Activated CD4-positive, alpha-beta T cell treated with anti-CD3 and anti-CD28 coated beads for 36 hours (primary cell): ENCODE measurements around the gene CLASP1. TPM values are rescaled to one million over a fixed set of nuclear protein-coding genes. Genes with fewer than 3 reads are reported as not detected.

Experiments used
- ATAC-seq: fragments of 200-7000 bp; cut with Tn5 transposase; one replicate; pipeline ENCODE4 v1.10.0; 2021; ENCODE audit warnings: mild to moderate bottlenecking, moderate library complexity
- CTCF ChIA-PET: fragments of 350-600 bp; sonication (Branson Sonifier 250); formaldehyde crosslinking; loops from one replicate; lab custom pipeline; 2021; ENCODE audit warnings: antibody characterized with exemption; lab: Charles Lee
- POLR2A ChIA-PET: fragments of 350-600 bp; sonication (Branson Sonifier 250); formaldehyde crosslinking; loops from one replicate; lab custom pipeline; 2021; ENCODE audit warnings: antibody characterized with exemption, inconsistent platforms; lab: Charles Lee
- DNase-seq: peaks from one replicate; pipeline ENCODE4 v3.0.0-alpha.2; 2020
- H3K27ac Mint-ChIP-seq: one replicate; pipeline ENCODE4 v1.8.0; 2021; ENCODE audit warnings: mixed read lengths
- H3K27me3 Mint-ChIP-seq: one replicate; pipeline ENCODE4 v1.8.0; 2021; ENCODE audit warnings: mixed read lengths
- H3K36me3 Mint-ChIP-seq: one replicate; pipeline ENCODE4 v1.8.0; 2021; ENCODE audit warnings: low read depth, mixed read lengths
- H3K4me1 Mint-ChIP-seq: one replicate; pipeline ENCODE4 v1.8.0; 2021; ENCODE audit warnings: mixed read lengths
- H3K4me3 Mint-ChIP-seq: one replicate; pipeline ENCODE4 v1.8.0; 2021; ENCODE audit warnings: mild to moderate bottlenecking, moderate library complexity, mixed read lengths
- H3K9me3 Mint-ChIP-seq: one replicate; pipeline ENCODE4 v1.8.0; 2021; ENCODE audit warnings: low read depth, mixed read lengths
- intact Hi-C, 2 experiments: fragments of 100-400 bp; cut with DNase I in 1 of 2; cut with micrococcal nuclease in 1 of 2; formaldehyde crosslinking; loops; one replicate each; pipeline versions ENCODE4 v1.14.2 to v1.15.1; 2022 to 2024; cut with DNase I, micrococcal nuclease
- total RNA-seq, 2 experiments: library from RNA; stranded (reverse); gene quantifications; one replicate each; pipeline ENCODE4 v1.2.3, GENCODE V29; 2021

Gene CLASP1
- total RNA-seq, 2 experiments from 2014 or later: 56.8 to 75.6 TPM

DNA sequence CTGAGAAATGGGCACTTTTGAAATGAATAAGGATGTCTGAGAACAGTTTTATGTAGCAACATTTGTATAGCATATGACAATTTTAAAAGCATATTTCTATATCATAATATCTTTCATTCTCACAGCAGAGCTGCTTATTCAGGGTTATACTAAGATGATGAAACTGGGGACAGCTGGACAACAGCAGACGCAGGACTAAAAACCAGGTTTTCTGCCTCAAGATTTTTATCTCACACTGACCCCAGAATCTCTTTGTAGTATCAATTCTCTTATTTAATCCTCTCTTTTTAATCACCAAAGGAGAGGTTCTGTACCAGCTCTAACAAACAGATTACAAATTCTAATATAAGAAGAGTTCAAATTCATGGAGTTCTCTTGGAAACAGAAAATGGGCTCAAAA is 290.1 kb downstream of the CLASP1 start:
- peaks cover 31% of the 10 kb centered on the region for H3K36me3 Mint-ChIP-seq
- H3K9me3 Mint-ChIP-seq: no peaks in the 10 kb centered on the region
- CTCF ChIA-PET: interaction anchor here (0.8 to 0.9 kb wide), 3 partner anchors 14 to 279 kb away, joined by 3 to 4 read pairs (median 4); no protein-coding TSS in a partner anchor
- POLR2A ChIA-PET: no interaction called here
- no peaks in the 10 kb centered on the region for H3K27me3 Mint-ChIP-seq
- H3K4me3 Mint-ChIP-seq: no peak overlapping the region
- no peak overlapping the region for H3K27ac Mint-ChIP-seq
- DNase-seq: no peak
- intact Hi-C loops: loop anchor here in 1 of 2 experiments (5.0 kb wide), 1 partner anchor 262 kb away; no protein-coding TSS in a partner anchor
- H3K4me1 Mint-ChIP-seq: peaks cover 9% of the 10 kb centered on the region
- ATAC-seq: no peak

DNA sequence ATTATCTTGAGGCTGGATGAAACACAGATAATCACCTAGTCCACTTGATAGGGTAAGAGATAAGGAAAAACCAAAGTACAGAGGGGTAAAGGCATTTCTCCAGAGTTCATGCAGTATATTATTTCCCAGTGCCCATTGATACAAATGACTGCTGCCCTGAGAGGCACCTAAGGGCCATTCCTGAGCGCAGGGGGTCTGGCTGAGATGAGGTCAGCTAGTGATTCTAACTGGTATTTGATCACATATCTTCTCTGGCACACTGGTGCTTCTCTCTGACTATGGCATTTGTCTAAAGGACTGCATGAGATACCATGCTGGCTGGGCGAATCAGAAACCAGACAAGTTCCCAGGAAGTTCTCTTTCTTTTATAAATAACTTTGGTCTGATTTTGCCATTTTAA is 291.0 kb downstream of the CLASP1 start:
- intact Hi-C loops: loop anchor here in 1 of 2 experiments (5.0 kb wide), 1 partner anchor 261 kb away; no protein-coding TSS in a partner anchor
- no peaks in the 10 kb centered on the region for H3K9me3 Mint-ChIP-seq
- DNase-seq (no peak), ATAC-seq (no peak)
- H3K36me3 Mint-ChIP-seq: peaks cover 33% of the 10 kb centered on the region
- CTCF ChIA-PET: interaction anchor here (0.7 to 0.9 kb wide), 3 partner anchors 13 to 165 kb away, joined by 3 to 4 read pairs (median 4); no protein-coding TSS in a partner anchor
- H3K4me1 Mint-ChIP-seq: peaks cover 9% of the 10 kb centered on the region
- no peaks in the 10 kb centered on the region for H3K27me3 Mint-ChIP-seq
- H3K4me3 Mint-ChIP-seq: no peak overlapping the region
- H3K27ac Mint-ChIP-seq: no peak overlapping the region
- POLR2A ChIA-PET: no interaction called here

DNA sequence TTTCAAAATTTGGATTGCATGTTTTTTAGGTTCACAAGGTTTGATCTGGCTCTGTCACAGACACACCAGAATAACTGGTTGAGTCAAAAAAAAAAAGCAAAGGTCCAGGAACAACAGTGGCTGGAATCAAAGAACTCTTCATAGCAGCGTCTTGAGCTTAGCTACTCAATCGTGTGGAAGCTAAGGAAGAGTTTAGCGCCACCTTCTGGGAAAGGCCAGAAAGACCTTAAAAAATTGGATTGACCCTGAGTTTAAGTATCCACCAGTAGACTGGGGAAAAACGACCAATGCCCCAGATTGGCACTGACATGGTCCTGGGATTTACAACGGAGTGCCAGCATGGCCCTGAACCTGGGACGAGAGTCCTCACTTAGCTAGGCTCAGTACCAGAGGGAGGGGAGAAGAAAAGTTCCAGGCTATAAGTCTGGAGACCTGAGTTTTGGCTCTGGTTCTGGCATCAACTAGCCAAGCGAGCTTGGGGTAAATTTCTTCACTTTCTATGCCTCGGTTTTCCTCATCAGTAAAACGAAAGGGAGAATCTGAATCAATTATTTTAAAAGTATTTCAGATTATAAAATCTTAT is 293.1 kb downstream of the CLASP1 start:
- ATAC-seq: peak; percentile 68
- intact Hi-C loops: loop anchor here (1.0 to 5.0 kb wide), 2 partner anchors 259 to 271 kb away; no protein-coding TSS in a partner anchor
- peak; percentile 47 for DNase-seq
- Mint-ChIP-seq H3K4me3 (no peak overlapping the region), H3K9me3 (no peaks in the 10 kb centered on the region), H3K27me3 (no peaks in the 10 kb centered on the region), H3K27ac (no peak overlapping the region), H3K36me3 (peaks cover 25% of the 10 kb centered on the region), H3K4me1 (peaks cover 9% of the 10 kb centered on the region)
- ChIA-PET CTCF (interaction anchor here (0.6 to 3.5 kb wide), 22 partner anchors 10 to 1112 kb away, joined by 3 to 18 read pairs (median 3); no protein-coding TSS in a partner anchor), POLR2A (no interaction called here)

DNA sequence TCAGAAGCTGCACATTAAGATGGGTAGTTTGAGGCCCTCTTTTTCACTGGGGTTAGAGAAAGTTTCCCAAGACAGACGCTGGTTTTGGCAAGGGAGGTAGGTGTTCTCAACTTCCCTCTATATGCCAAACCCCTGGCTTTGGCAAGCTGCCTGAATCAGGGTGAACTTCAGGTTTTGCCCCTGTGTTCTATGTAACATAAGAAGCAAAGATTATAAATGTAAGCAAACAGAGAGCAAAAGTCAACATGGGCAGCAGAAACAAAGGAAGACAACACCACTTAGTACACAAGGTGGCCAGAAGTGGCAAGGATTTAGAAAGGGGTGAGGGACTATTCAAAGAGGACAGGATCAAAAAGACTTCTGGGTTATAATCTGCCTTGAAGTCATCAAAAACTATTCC is 293.8 kb downstream of the CLASP1 start:
- ATAC-seq (no peak), DNase-seq (no peak)
- no peaks in the 10 kb centered on the region for H3K27me3 Mint-ChIP-seq
- H3K27ac Mint-ChIP-seq: no peak overlapping the region
- ChIA-PET POLR2A (no interaction called here), CTCF (interaction anchor here (0.6 to 3.5 kb wide), 22 partner anchors 10 to 1111 kb away, joined by 3 to 18 read pairs (median 3); no protein-coding TSS in a partner anchor)
- H3K4me1 Mint-ChIP-seq: peaks cover 3% of the 10 kb centered on the region
- H3K36me3 Mint-ChIP-seq: peaks cover 24% of the 10 kb centered on the region
- no peak overlapping the region for H3K4me3 Mint-ChIP-seq
- H3K9me3 Mint-ChIP-seq: no peaks in the 10 kb centered on the region
- intact Hi-C loops: loop anchor here in 1 of 2 experiments (5.0 kb wide), 1 partner anchor 258 kb away; no protein-coding TSS in a partner anchor

DNA sequence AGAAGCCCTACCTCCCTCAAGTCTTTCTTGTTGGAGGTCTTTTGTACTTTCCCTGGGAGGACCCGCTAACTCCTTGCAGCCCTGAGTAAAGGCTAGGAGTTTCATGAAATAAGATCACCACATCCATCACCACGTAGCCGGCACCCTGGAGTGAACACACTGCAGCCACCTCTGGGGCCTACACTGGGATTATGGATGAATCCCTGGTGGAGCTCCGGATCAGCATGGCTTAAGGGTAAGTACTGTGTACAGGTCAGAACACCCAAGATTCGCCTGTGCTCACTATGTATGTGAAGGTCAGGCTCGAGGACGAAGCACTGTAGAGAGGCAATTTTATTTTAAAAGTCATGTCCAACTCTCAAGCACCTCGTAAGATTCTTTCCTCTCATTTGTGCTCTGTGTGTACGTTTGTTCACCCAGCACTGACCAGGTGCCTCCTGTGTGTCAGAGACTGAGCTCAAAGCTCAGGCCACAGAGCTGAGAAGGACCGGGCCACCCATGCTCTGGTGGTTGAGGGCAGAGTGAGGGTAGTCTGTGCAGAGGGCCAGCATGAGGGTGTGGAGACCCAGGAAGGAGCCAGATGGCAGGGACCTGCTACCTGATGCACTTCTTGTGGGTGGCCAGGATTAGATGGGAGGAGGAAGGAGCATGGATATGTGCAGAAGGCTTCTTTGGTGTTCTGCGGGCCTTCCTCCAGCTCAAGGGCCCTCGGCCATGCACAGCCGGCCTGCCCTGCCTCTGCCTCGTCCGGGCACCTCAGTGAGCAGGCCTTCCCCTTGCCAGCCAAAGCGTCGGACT is 297.5 kb downstream of the CLASP1 start:
- intact Hi-C loops: no loop called here
- no peaks in the 10 kb centered on the region for H3K4me1 Mint-ChIP-seq
- no peak for ATAC-seq
- peaks cover 40% of the 10 kb centered on the region for H3K36me3 Mint-ChIP-seq
- ChIA-PET POLR2A (interaction anchor here (0.6 kb wide), 1 partner anchor 395 kb away, joined by 3 read pairs; no protein-coding TSS in a partner anchor), CTCF (no interaction called here)
- H3K27me3 Mint-ChIP-seq: no peaks in the 10 kb centered on the region
- H3K27ac Mint-ChIP-seq: no peak overlapping the region
- no peaks in the 10 kb centered on the region for H3K9me3 Mint-ChIP-seq
- no peak for DNase-seq
- H3K4me3 Mint-ChIP-seq: no peak overlapping the region

DNA sequence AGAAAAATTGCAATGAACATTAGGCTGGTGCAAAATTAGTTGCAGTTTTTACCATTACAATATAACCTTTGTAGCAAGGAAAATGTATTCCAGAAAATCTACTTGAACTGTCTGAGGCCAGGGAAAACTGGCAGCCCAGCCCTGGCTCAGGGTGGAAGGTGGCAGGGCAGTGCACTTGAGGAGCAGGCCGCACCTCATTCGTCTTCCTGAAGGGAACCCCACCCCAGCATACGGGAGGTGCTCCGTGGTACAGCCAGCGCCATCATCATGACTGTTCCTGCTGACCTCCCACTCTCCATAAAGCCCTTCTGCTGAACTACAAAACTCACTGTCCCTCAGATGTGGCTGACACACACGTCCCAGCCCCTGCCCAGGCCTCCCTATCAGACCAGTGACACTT is 298.4 kb downstream of the CLASP1 start:
- Mint-ChIP-seq H3K4me1 (no peaks in the 10 kb centered on the region), H3K4me3 (no peak overlapping the region), H3K27me3 (no peaks in the 10 kb centered on the region), H3K27ac (no peak overlapping the region), H3K36me3 (peaks cover 38% of the 10 kb centered on the region), H3K9me3 (no peaks in the 10 kb centered on the region)
- ChIA-PET CTCF (no interaction called here), POLR2A (no interaction called here)
- ATAC-seq (no peak), DNase-seq (no peak)
- intact Hi-C loops: no loop called here

DNA sequence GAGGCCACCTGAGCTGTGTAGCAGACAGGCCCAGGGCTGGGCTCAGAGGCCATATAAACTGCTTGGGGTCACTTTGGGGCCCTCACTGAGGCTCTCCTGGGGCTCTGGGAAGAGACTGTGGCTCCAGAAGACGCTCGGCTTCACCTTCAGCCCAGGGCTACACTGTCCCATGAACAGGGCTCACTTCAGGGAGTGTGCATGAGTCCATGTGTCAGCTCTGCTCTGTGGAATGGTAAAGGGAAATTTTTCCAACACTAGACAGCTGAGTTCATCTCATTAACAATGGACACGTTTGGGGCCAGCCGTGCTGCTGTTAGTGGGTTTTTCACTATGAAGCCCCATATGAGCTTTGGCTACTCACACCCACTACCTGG is 298.9 kb downstream of the CLASP1 start:
- POLR2A ChIA-PET: no interaction called here
- Mint-ChIP-seq H3K4me1 (no peaks in the 10 kb centered on the region), H3K27me3 (no peaks in the 10 kb centered on the region), H3K9me3 (no peaks in the 10 kb centered on the region), H3K36me3 (peaks cover 36% of the 10 kb centered on the region), H3K4me3 (no peak overlapping the region), H3K27ac (no peak overlapping the region)
- intact Hi-C loops: no loop called here
- ATAC-seq: no peak
- CTCF ChIA-PET: no interaction called here
- no peak for DNase-seq

DNA sequence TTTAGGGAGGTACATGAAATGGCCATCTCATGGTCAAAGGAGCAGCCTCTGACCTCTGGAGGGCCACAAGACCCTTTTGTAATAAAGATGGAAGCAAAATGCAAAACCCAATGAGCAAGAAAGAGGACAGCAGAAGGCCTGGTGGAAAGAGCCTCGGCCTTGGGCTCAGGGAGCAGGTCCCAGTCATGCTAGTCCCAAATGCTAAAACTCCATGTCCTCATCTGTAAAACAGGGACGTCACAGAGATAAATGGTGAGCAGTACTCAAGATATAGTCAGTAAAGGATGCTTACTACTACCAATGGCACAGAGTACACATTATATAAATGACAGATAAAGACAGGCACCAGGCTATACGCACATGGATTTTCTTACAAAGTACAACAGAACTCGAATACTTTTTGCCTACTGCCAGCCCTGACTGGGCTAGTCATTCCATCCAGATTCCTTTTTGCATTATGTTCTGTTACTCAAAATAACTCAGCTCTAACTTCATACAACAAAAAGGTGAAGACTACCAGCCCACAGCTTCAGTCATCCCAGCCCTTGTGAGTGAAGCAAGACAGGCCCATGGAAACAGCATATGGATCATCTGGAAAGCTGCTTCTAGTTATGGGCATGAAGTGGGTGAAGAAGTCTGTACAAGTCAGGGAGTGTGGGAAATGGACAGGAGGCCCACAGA is 299.4 kb downstream of the CLASP1 start:
- peaks cover 38% of the 10 kb centered on the region for H3K36me3 Mint-ChIP-seq

DNA sequence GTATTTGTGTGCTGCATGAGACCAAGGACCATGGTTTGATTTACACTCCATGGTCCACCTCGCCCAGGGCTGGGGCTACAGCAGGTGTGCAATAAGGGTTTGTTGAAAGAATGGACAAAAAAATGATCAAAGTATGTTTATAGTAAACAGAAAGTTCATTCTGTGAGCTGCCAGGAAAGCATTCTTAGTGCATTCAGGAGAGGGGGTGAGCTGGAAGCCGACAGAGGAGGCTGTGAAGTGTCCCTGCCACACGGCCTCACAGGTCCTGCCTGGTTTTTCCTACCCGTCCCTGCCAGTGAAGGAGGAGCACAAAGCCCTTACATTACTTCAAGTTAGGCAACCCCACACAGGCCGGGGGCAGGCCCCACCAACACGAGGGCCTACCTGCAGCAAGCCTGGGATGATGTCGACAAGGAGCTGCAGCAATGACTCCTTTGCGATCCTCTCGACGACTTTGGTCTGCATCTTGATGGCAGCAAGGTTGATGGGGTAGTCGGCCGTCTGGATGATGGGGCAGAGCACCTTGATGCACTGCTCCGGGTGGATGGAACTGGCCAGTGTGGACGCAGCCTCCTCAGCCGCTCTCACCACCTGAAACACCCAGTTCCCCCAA is 301.0 kb downstream of the CLASP1 start:
- Mint-ChIP-seq H3K27me3 (no peaks in the 10 kb centered on the region), H3K4me3 (no peak overlapping the region), H3K4me1 (no peaks in the 10 kb centered on the region), H3K36me3 (peaks cover 40% of the 10 kb centered on the region), H3K9me3 (no peaks in the 10 kb centered on the region), H3K27ac (no peak overlapping the region)
- ATAC-seq: no peak
- no peak for DNase-seq
- intact Hi-C loops: no loop called here
- ChIA-PET CTCF (interaction anchor here (4.1 kb wide), 1 partner anchor 8 kb away, joined by 18 read pairs; no protein-coding TSS in a partner anchor), POLR2A (no interaction called here)

More for the DNA sequence above, 299.4 kb downstream of the CLASP1 start:
- ChIA-PET POLR2A (no interaction called here), CTCF (no interaction called here)
- no peaks in the 10 kb centered on the region for H3K9me3 Mint-ChIP-seq
- intact Hi-C loops: no loop called here
- no peaks in the 10 kb centered on the region for H3K4me1 Mint-ChIP-seq
- DNase-seq: no peak
- no peak for ATAC-seq
- H3K27me3 Mint-ChIP-seq: no peaks in the 10 kb centered on the region
- no peak overlapping the region for H3K4me3 Mint-ChIP-seq
- H3K27ac Mint-ChIP-seq: no peak overlapping the region

DNA sequence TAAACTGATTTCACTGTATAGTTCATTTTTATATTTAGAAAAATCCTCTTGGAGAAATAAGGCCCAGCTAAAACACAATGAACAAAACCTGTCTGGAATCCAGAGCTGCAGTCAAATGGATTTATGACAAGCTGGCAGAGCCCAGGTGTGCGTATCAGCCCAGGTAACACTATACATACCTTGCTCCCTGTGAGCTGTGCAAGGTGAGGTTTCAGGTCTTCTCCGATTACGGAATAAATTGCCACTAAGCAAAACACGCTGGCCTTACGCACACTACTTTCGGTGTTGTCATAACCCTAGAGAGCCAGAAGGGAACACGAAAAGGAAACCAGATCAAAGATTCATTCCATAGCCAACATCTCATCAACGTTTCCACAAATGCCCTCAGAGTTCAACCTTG is 302.4 kb downstream of the CLASP1 start:
- H3K4me1 Mint-ChIP-seq: no peaks in the 10 kb centered on the region
- ChIA-PET POLR2A (no interaction called here), CTCF (interaction anchor here (1.0 to 4.1 kb wide), 2 partner anchors 9 to 23 kb away, joined by 3 to 18 read pairs; no protein-coding TSS in a partner anchor)
- intact Hi-C loops: no loop called here
- H3K27ac Mint-ChIP-seq: no peak overlapping the region
- peaks cover 42% of the 10 kb centered on the region for H3K36me3 Mint-ChIP-seq
- ATAC-seq (no peak), DNase-seq (no peak)
- H3K4me3 Mint-ChIP-seq: no peak overlapping the region
- no peaks in the 10 kb centered on the region for H3K9me3 Mint-ChIP-seq
- no peaks in the 10 kb centered on the region for H3K27me3 Mint-ChIP-seq

DNA sequence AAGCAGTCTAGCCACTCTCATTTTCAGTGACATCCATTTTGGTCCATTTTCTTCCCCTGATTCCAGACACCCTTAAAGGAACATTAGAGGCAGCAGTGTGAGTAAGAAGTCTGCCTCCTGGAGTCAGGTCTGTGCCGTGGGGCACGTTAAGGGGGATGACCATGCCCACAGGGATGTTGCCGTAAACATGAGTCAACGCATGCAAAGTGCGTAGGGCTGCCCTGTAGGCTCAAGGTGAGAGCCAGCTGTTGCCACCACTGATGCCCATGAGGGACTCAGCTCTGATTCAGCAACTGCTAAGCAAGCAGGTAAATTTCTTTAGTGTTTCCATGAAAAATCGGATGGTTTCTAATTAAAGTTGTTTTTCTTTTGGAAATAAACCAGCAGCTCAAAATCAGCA is 302.9 kb downstream of the CLASP1 start:
- ChIA-PET POLR2A (no interaction called here), CTCF (interaction anchor here (4.1 kb wide), 1 partner anchor 10 kb away, joined by 18 read pairs; no protein-coding TSS in a partner anchor)
- H3K9me3 Mint-ChIP-seq: no peaks in the 10 kb centered on the region
- H3K4me1 Mint-ChIP-seq: no peaks in the 10 kb centered on the region
- H3K27me3 Mint-ChIP-seq: no peaks in the 10 kb centered on the region
- ATAC-seq (no peak), DNase-seq (no peak)
- intact Hi-C loops: no loop called here
- H3K4me3 Mint-ChIP-seq: no peak overlapping the region
- H3K27ac Mint-ChIP-seq: no peak overlapping the region
- H3K36me3 Mint-ChIP-seq: peaks cover 44% of the 10 kb centered on the region
